ENCODE data around the gene CLK1. TPM values are rescaled to one million over a fixed set of nuclear protein-coding genes. Genes with fewer than 3 reads are reported as not detected.

CLK1 gene
- total and polyA plus RNA-seq, 9 of the 15 experiments (the other 6 are each of a cell fraction or from before 2014, with no cell fraction given) = 29.3 to 99.2 (median 47.0) TPM

DNA sequence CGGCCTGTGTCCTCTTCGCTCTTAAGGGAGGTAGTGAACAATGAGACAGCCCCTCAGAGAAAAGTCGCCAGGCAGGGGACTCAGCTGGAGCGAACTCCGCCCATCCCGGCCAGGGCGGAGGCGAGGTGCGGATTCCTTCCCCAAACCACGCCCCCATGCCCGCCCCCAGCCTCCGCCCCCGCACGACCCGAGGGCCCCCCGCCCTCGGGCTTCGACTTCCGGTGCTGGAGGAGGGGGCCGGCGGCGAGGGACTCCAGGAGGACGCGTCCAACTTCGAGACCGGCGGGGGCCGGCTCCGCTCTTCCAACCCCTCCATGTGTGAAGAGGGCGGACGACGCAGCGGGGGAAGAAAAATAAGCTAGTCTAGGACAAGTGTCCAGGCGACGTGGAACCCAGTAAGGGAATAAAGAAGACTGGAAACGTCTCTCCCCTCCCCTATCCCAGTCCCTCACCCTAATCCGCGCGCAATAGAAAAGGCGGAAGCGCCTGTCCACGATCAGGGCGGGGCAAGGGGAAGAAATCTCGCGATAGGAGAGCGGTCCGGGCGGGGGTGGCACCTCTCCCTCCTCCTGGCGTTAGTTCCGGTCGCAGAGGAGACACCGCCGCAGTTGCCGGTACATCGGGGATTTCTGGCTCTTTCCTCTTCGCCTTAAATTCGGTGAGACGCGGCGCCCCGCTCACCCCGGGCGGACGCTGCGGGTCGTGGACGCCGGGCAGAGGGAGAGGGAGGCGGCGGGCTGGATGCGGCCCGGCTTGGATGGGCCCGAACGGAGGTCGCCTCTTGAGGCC is 52.9 kb downstream of the CLK1 start, which contains the start of gene BZW1 (continued):
- peak; percentile 43 for TF ChIP-seq NEUROD1 (IDR thresholded peaks at IDR 0.05; ENCODE audit: borderline replicate concordance, low read depth, low read length, partially characterized antibody)
- TF ChIP-seq, protein P1, sequence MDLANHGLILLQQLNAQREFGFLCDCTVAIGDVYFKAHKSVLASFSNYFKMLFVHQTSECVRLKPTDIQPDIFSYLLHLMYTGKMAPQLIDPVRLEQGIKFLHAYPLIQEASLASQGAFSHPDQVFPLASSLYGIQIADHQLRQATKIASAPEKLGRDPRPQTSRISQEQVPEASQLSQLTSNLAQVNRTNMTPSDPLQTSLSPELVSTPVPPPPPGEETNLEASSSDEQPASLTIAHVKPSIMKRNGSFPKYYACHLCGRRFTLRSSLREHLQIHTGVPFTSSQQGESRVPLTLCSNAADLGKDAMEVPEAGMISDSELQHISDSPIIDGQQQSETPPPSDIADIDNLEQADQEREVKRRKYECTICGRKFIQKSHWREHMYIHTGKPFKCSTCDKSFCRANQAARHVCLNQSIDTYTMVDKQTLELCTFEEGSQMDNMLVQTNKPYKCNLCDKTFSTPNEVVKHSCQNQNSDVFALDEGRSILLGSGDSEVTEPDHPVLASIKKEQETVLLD (IDR thresholded peaks at IDR 0.05) = no peak
- peak; percentile 85 for TF ChIP-seq ASH1L (IDR thresholded peaks at IDR 0.05; ENCODE audit: borderline replicate concordance, low read depth, partially characterized antibody)
- TF ChIP-seq PML (IDR thresholded peaks at IDR 0.05; ENCODE audit: low read length) = peak; percentile 68
- TF ChIP-seq, protein P2, sequence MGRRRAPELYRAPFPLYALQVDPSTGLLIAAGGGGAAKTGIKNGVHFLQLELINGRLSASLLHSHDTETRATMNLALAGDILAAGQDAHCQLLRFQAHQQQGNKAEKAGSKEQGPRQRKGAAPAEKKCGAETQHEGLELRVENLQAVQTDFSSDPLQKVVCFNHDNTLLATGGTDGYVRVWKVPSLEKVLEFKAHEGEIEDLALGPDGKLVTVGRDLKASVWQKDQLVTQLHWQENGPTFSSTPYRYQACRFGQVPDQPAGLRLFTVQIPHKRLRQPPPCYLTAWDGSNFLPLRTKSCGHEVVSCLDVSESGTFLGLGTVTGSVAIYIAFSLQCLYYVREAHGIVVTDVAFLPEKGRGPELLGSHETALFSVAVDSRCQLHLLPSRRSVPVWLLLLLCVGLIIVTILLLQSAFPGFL (CRISPR knock-in tag; IDR thresholded peaks at IDR 0.05) = no peak
- TF ChIP-seq GABPA (tag; conservative IDR thresholded peaks at IDR 0.05; ENCODE audit: low read depth) = peak; percentile 94
- TF ChIP-seq U2AF2 (optimal IDR thresholded peaks at IDR 0.05; ENCODE audit: low read depth, low read length) = no peak
- peak; percentile 45 for TF ChIP-seq RBM25 (IDR thresholded peaks at IDR 0.05; ENCODE audit: low read depth, low read length, severe bottlenecking)
- 0 out of 2 replicates have a peak, but pooled peaks have one; percentile 37 for TF ChIP-seq POLR2AphosphoS2 (IDR thresholded peaks at IDR 0.05; ENCODE audit: low read length)
- TF ChIP-seq YY1 (IDR thresholded peaks at IDR 0.05; ENCODE audit: borderline replicate concordance in 1 of 3, control insufficient read depth in 1 of 3, extremely low read depth in 1 of 3, insufficient read depth in 3 of 3, insufficient read length in 1 of 3, insufficient replicate concordance in 2 of 3, low read depth in 1 of 3, low read length in 2 of 3) = peak in 1 of 3 experiments; percentile 4
- TF ChIP-seq, protein P3, sequence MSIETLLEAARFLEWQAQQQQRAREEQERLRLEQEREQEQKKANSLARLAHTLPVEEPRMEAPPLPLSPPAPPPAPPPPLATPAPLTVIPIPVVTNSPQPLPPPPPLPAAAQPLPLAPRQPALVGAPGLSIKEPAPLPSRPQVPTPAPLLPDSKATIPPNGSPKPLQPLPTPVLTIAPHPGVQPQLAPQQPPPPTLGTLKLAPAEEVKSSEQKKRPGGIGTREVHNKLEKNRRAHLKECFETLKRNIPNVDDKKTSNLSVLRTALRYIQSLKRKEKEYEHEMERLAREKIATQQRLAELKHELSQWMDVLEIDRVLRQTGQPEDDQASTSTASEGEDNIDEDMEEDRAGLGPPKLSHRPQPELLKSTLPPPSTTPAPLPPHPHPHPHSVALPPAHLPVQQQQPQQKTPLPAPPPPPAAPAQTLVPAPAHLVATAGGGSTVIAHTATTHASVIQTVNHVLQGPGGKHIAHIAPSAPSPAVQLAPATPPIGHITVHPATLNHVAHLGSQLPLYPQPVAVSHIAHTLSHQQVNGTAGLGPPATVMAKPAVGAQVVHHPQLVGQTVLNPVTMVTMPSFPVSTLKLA (conservative IDR thresholded peaks at IDR 0.05) = peak; percentile 39 to 66
- TF ChIP-seq NR2C2 (CRISPR knock-in tag; IDR thresholded peaks at IDR 0.05) = no peak
- TF ChIP-seq NR2C2 (tag; IDR thresholded peaks at IDR 0.05) = peak; percentile 64
- peak; percentile 87 for TF ChIP-seq TBP (optimal IDR thresholded peaks at IDR 0.05; ENCODE audit: low read depth, low read length)
- TF ChIP-seq ZNF699 (CRISPR knock-in tag; IDR thresholded peaks at IDR 0.05; ENCODE audit: insufficient replicate concordance) = no peak
- TF ChIP-seq KLF1 (tag; IDR thresholded peaks at IDR 0.05) = peak; percentile 52; the same call in 1 of the 2 replicates
- TF ChIP-seq, protein P4, sequence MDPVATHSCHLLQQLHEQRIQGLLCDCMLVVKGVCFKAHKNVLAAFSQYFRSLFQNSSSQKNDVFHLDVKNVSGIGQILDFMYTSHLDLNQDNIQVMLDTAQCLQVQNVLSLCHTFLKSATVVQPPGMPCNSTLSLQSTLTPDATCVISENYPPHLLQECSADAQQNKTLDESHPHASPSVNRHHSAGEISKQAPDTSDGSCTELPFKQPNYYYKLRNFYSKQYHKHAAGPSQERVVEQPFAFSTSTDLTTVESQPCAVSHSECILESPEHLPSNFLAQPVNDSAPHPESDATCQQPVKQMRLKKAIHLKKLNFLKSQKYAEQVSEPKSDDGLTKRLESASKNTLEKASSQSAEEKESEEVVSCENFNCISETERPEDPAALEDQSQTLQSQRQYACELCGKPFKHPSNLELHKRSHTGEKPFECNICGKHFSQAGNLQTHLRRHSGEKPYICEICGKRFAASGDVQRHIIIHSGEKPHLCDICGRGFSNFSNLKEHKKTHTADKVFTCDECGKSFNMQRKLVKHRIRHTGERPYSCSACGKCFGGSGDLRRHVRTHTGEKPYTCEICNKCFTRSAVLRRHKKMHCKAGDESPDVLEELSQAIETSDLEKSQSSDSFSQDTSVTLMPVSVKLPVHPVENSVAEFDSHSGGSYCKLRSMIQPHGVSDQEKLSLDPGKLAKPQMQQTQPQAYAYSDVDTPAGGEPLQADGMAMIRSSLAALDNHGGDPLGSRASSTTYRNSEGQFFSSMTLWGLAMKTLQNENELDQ (CRISPR knock-in tag; IDR thresholded peaks at IDR 0.05; ENCODE audit: borderline replicate concordance) = no peak
- peak; percentile 75 for TF ChIP-seq BHLHE40 (IDR thresholded peaks at IDR 0.05; ENCODE audit: low read length)
- TF ChIP-seq FIP1L1 (IDR thresholded peaks at IDR 0.05; ENCODE audit: low read depth, low read length, poor library complexity, severe bottlenecking) = peak; percentile 65
- TF ChIP-seq TAF9B (IDR thresholded peaks at IDR 0.05; ENCODE audit: partially characterized antibody) = peak; percentile 49

Measured in K562 (cell line).